ENCODE measurements around the gene PPP4R3A. TPM values are rescaled to one million over a fixed set of nuclear protein-coding genes. Genes with fewer than 3 reads are reported as not detected.

The PPP4R3A gene
- total and polyA plus RNA-seq, 2 of the 4 experiments (the other 2 are of a cell fraction), result 28.2 to 28.9 TPM

GRCh38 chr14:91484744-91485143, 25.4 kb downstream of the PPP4R3A start:
- H4K5ac ChIP-seq (ENCODE audit: low read depth, low read length), result no peak overlapping the region
- peaks cover 7% of the 10 kb centered on the region for H3K4me1 ChIP-seq (ENCODE audit: control insufficient read depth, insufficient read depth, low read length)
- H3K4me2 ChIP-seq (ENCODE audit: low read depth, low read length), result no peak overlapping the region
- TF ChIP-seq RAD21 (IDR thresholded peaks at IDR 0.05; ENCODE audit: low read length) (no peak), CHD1 (IDR thresholded peaks at IDR 0.05; ENCODE audit: low read depth, low read length) (no peak), NFE2L2 (IDR thresholded peaks at IDR 0.05; ENCODE audit: low read depth, low read length) (no peak), CTCF (conservative IDR thresholded peaks at IDR 0.05; ENCODE audit: low read depth, low read length) (no peak), USF2 (IDR thresholded peaks at IDR 0.05; ENCODE audit: low read depth, low read length) (no peak), RFX5 (IDR thresholded peaks at IDR 0.05; ENCODE audit: low read depth, low read length) (no peak), MXI1 (IDR thresholded peaks at IDR 0.05; ENCODE audit: borderline replicate concordance, low read depth, low read length) (no peak), POLR2A (IDR thresholded peaks at IDR 0.05; ENCODE audit: low read depth, low read length) (no peak), RCOR1 (IDR thresholded peaks at IDR 0.05; ENCODE audit: insufficient replicate concordance, low read length) (no peak)
- TF ChIP-seq, protein P1, sequence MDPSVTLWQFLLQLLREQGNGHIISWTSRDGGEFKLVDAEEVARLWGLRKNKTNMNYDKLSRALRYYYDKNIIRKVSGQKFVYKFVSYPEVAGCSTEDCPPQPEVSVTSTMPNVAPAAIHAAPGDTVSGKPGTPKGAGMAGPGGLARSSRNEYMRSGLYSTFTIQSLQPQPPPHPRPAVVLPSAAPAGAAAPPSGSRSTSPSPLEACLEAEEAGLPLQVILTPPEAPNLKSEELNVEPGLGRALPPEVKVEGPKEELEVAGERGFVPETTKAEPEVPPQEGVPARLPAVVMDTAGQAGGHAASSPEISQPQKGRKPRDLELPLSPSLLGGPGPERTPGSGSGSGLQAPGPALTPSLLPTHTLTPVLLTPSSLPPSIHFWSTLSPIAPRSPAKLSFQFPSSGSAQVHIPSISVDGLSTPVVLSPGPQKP (IDR thresholded peaks at IDR 0.05; ENCODE audit: borderline replicate concordance, low read depth, low read length), result no peak
- peaks cover 46% of the 10 kb centered on the region for H4K20me1 ChIP-seq (ENCODE audit: insufficient read depth, low read length)
- H2BK5ac ChIP-seq (ENCODE audit: low read depth, low read length, poor library complexity, severe bottlenecking), result no peak overlapping the region
- no peak overlapping the region for H2BK20ac ChIP-seq (ENCODE audit: low read depth, low read length)
- ATAC-seq (ENCODE audit: low read depth) (no peak), DNase-seq (no peak)
- no peak overlapping the region for H2BK15ac ChIP-seq (ENCODE audit: low read depth, low read length)
- ChIA-PET POLR2A (ENCODE audit: unreplicated experiment) (no interaction called here), CTCF (no interaction called here)
- intact Hi-C loops (cut with micrococcal nuclease) (no loop called here), in situ Hi-C loops (cut with MboI; ENCODE audit: low sequenced_read_pairs) (loop anchor here (25.0 kb wide), 2 partner anchors 528 to 1328 kb away; no protein-coding TSS in a partner anchor), dilution Hi-C loops (cut with HindIII; ENCODE audit: low sequenced_read_pairs, unreplicated experiment) (no loop called here)
- H3K36me3 ChIP-seq (ENCODE audit: control insufficient read depth, insufficient read depth, low read length), result peaks cover 25% of the 10 kb centered on the region
- H3K27ac ChIP-seq (ENCODE audit: insufficient read depth, low read length), result no peak overlapping the region
- no peak overlapping the region for H3K23ac ChIP-seq (ENCODE audit: low read depth, low read length)
- peaks cover 2% of the 10 kb centered on the region; the same call in 1 of the 2 replicates for H3K9me1 ChIP-seq (ENCODE audit: insufficient read depth, low read length)
- H3K79me1 ChIP-seq (ENCODE audit: low read depth in 1 of 2, low read length in 2 of 2), result peaks cover 20 to 50% of the 10 kb centered on the region in 2 experiments
- no peak overlapping the region for H2AFZ ChIP-seq (replicated peaks; ENCODE audit: low read length, poor library complexity)
- no peak overlapping the region for H3K56ac ChIP-seq (ENCODE audit: extremely low read depth, insufficient read depth, low read length)
- H3K9ac ChIP-seq (ENCODE audit: low read depth, low read length), result no peak overlapping the region
- H3K4ac ChIP-seq (ENCODE audit: low read depth, low read length), result no peak overlapping the region
- H4K91ac ChIP-seq (ENCODE audit: insufficient read depth, low read depth, low read length), result no peak overlapping the region
- H4K8ac ChIP-seq (ENCODE audit: low read depth in 2 of 2, low read length in 2 of 2), result no peak overlapping the region
- no peak overlapping the region for H2AK5ac ChIP-seq (ENCODE audit: low read depth, low read length)
- H3K9me3 ChIP-seq (ENCODE audit: control insufficient read depth, insufficient read depth, low read length), result no peaks in the 10 kb centered on the region
- H3K4me3 ChIP-seq (ENCODE audit: insufficient read depth, low read depth, low read length), result no peak overlapping the region
- no peak overlapping the region for H3K14ac ChIP-seq (replicated peaks; ENCODE audit: low read depth, low read length)
- no peaks in the 10 kb centered on the region for H3K27me3 ChIP-seq (ENCODE audit: control insufficient read depth, insufficient read depth, low read length)
- no peak overlapping the region for H3K18ac ChIP-seq (ENCODE audit: low read depth, low read length)
- WGBS, 2 experiments (ENCODE audit: extremely low coverage in 2 of 2, insufficient read length in 1 of 2), result no CpG with 5 or more reads among the region's 2 CpGs
- no peak overlapping the region for H2BK120ac ChIP-seq (ENCODE audit: low read depth, low read length)
- BruUV-seq (replicated peaks), result no TSS peak
- H2AK9ac ChIP-seq (replicated peaks; ENCODE audit: low read depth, low read length, poor library complexity), result no peak overlapping the region

Measured in IMR-90 (cell line).